Neural crest cell (in vitro differentiated cells): Measurements from ENCODE around the gene GALNT17. TPM values are rescaled to one million over a fixed set of nuclear protein-coding genes. Genes with fewer than 3 reads are reported as not detected.
A peak's percentile ranks its signal among the peaks of the same experiment; 100 is the strongest.

ENCODE experiments used
- DNase-seq: peaks from one replicate; pipeline ENCODE4 v3.0.0; 2021; ENCODE audit warnings: low read depth, mixed read lengths, low spot score
- H3K27ac Mint-ChIP-seq: one replicate; pipeline ENCODE4 v1.8.0; 2021; ENCODE audit warnings: mild to moderate bottlenecking, mixed read lengths; ENCODE audit not compliant: unreplicated experiment
- H3K27me3 Mint-ChIP-seq: 2 replicates; pipeline ENCODE4 v1.8.0; 2021; ENCODE audit warnings: low read depth, mild to moderate bottlenecking, mixed read lengths
- H3K36me3 Mint-ChIP-seq: 2 replicates; pipeline ENCODE4 v1.8.0; 2021; ENCODE audit warnings: low read depth, mild to moderate bottlenecking, mixed read lengths
- H3K4me1 Mint-ChIP-seq: 2 replicates; pipeline ENCODE4 v1.8.0; 2021; ENCODE audit warnings: mixed read lengths
- H3K4me3 Mint-ChIP-seq: one replicate; pipeline ENCODE4 v1.8.0; 2021; ENCODE audit warnings: mild to moderate bottlenecking, mixed read lengths
- H3K9me3 Mint-ChIP-seq: 2 replicates; pipeline ENCODE4 v1.8.0; 2021; ENCODE audit warnings: mixed read lengths
- total RNA-seq: library from RNA; stranded (reverse); gene quantifications from 2 replicates; pipeline ENCODE4 v1.2.1, GENCODE V29; 2021
- TF ChIP-seq, protein P1 (sequence below): fragments of 200-600 bp; sonication (generic); conservative IDR thresholded peaks from 2 replicates; pipeline ENCODE4 v1.5.0; 2021; ENCODE audit warnings: antibody characterized with exemption, mild to moderate bottlenecking

Gene GALNT17
- total RNA-seq, 1 donor from 2014 or later, result 11.0 TPM

GRCh38 chr7:71746006-71746405 lies 614.1 kb downstream of the GALNT17 start:
- Mint-ChIP-seq H3K4me3 (no peak overlapping the region), H3K4me1 (no peaks in the 10 kb centered on the region), H3K9me3 (peaks cover 6% of the 10 kb centered on the region), H3K27ac (no peak overlapping the region), H3K27me3 (peaks cover 31% of the 10 kb centered on the region), H3K36me3 (no peaks in the 10 kb centered on the region)
- TF ChIP-seq, protein P1, sequence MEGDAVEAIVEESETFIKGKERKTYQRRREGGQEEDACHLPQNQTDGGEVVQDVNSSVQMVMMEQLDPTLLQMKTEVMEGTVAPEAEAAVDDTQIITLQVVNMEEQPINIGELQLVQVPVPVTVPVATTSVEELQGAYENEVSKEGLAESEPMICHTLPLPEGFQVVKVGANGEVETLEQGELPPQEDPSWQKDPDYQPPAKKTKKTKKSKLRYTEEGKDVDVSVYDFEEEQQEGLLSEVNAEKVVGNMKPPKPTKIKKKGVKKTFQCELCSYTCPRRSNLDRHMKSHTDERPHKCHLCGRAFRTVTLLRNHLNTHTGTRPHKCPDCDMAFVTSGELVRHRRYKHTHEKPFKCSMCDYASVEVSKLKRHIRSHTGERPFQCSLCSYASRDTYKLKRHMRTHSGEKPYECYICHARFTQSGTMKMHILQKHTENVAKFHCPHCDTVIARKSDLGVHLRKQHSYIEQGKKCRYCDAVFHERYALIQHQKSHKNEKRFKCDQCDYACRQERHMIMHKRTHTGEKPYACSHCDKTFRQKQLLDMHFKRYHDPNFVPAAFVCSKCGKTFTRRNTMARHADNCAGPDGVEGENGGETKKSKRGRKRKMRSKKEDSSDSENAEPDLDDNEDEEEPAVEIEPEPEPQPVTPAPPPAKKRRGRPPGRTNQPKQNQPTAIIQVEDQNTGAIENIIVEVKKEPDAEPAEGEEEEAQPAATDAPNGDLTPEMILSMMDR, result no peak
- DNase-seq, result no peak

GRCh38 chr7:71750290-71750689 lies 618.3 kb downstream of the GALNT17 start:
- peaks cover 8% of the 10 kb centered on the region for H3K4me1 Mint-ChIP-seq
- TF ChIP-seq, protein P1, result no peak
- H3K4me3 Mint-ChIP-seq, result no peak overlapping the region
- H3K9me3 Mint-ChIP-seq, result peaks cover 8% of the 10 kb centered on the region
- peaks cover 45% of the 10 kb centered on the region for H3K27me3 Mint-ChIP-seq
- no peaks in the 10 kb centered on the region for H3K36me3 Mint-ChIP-seq
- DNase-seq, result no peak
- no peak overlapping the region for H3K27ac Mint-ChIP-seq

DNA sequence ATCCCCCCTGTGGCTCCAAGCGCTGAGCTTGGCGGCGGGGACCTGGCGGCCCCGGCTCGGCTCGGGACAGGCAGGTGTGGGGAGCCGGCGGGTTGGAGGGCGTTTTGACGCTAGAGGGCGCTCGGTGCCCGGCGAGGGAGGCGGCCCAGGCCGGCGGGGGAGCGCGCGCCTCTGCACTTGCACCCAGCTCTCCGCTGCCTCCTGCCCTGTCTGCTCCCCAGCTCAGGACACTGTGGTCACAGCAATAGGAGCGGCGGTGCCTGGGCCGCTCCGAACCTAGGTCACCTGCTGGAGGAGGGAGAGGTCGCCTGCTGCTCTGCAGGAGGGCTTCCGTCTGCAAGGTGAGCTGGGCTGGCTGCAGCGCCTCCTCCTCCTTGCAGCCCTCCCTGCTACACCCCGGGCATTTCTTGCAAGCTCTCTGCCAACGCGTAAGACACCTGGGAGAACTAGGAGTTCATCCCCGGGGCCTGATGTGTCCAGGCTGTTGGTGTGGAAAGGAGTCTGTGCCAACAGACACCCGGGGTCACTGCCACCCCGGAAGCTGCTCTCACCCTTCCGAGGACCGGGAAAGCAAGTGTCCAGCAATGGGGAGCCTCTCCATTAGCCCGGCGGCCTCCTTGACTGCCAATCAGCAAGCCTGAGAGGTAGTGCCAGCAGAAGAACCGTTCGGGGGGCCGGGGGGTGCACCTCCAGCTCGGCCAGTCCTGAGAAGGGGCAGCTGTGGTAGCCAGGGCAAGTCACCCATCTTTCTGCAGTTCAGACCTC lies 620.4 kb downstream of the GALNT17 start:
- TF ChIP-seq, protein P1, result peak; percentile 95
- Mint-ChIP-seq H3K9me3 (peaks cover 14% of the 10 kb centered on the region), H3K4me3 (no peak overlapping the region), H3K27ac (no peak overlapping the region), H3K27me3 (peaks cover 48% of the 10 kb centered on the region), H3K4me1 (peaks cover 8% of the 10 kb centered on the region), H3K36me3 (peaks cover 3% of the 10 kb centered on the region)
- peak; percentile 88 for DNase-seq

- Mint-ChIP-seq H3K9me3 (peaks cover 16% of the 10 kb centered on the region), H3K4me1 (peaks cover 8% of the 10 kb centered on the region), H3K4me3 (no peak overlapping the region), H3K27ac (no peak overlapping the region), H3K27me3 (peaks cover 48% of the 10 kb centered on the region), H3K36me3 (peaks cover 3% of the 10 kb centered on the region)
- DNase-seq, result no peak
- TF ChIP-seq, protein P1, result no peak
These were observed 621.3 kb downstream of the GALNT17 start for GRCh38 chr7:71753236-71753635.

DNA sequence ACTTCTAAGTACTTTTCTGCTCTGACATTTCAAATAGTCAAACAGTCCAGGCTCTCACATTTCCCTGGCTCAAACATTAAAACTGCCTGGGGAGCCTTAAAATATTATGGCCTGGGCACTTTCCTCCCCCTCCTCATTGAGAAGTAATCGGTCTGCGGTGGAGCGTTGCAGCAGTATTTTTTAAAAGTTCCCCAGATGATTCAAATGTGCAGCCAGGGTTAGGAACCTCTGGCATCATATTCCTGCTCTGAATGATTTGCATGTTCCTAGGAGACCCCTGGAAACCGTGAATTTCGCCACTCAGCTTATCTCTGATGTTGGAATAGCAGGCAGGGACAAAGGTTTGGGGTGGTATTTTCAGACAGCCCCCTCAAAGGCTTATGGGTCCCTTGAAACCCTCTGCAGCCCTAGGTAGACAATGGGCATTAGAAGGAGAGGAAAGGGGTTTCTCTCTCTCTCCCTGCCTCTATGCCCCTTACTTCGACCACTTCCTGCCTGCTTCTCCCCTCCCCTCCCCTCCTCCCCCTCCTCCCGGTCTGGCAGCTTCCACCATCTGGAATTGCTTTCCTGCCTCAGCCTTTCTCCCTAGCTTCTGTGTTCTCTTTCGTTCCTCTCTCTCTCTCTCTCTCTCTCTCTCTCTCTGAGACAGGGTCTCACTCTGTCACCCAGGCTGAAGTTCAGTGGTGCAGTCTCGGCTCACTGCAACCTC lies 622.2 kb downstream of the GALNT17 start:
- H3K4me3 Mint-ChIP-seq, result no peak overlapping the region
- H3K4me1 Mint-ChIP-seq, result peaks cover 8% of the 10 kb centered on the region
- H3K27ac Mint-ChIP-seq, result no peak overlapping the region
- H3K36me3 Mint-ChIP-seq, result peaks cover 4% of the 10 kb centered on the region
- TF ChIP-seq, protein P1, result no peak
- H3K9me3 Mint-ChIP-seq, result peaks cover 16% of the 10 kb centered on the region
- peaks cover 46% of the 10 kb centered on the region for H3K27me3 Mint-ChIP-seq
- no peak for DNase-seq
